DMS53 (cell line): ENCODE results near the gene PDPK1.
"Not testable (repeated sequence)": the region's sequence is repeated elsewhere in the genome, so short reads cannot be mapped to it uniquely, and the experiment has no call there.

ENCODE experiments used
- DNase-seq: peaks from one replicate; lab custom pipeline; 2025; lab: John Stamatoyannopoulos, UW

The PDPK1 gene

DNA sequence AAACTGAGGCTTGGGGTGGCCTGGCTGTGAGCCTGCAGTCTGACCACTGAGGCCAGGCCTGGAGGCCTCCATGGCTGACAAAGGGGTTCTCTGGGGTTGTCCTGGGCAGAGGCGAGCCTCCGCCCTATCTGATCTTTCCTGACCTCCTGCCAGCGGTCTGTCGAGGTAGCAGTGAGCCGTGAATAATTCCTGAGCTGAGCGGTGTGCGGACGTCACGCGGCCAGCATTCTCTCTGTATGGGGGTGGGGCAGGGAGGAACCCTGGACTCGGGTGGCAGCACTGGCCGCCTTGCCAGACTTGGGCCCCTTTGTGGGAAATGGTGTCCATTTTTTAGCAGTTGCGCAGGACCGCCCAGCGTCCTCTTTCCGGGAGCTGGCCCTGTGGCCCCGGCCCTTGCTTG, 74.1 kb downstream of the PDPK1 start:
- DNase-seq: not testable (repeated sequence)

DNA sequence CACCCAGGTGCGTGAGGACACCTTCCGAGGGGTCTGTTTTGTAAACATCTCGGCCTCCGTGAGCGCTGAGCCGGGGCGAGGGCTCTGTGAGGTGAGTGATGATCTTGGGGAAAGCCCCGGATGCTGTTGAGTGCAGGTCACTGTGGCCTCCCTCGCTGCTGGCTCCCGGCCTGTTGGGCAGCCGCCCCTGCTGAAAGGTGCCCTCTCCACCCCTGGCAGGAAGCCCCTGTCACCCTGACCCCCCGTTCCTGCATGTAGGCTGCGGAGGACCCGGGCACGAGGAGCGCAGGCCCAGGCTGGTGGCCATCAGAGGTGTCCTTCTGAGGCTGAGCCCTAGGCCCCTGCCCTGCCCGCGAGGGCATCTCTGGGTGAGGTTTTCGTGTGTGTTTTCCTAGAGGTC, 75.4 kb downstream of the PDPK1 start:
- DNase-seq: not testable (repeated sequence)

DNA sequence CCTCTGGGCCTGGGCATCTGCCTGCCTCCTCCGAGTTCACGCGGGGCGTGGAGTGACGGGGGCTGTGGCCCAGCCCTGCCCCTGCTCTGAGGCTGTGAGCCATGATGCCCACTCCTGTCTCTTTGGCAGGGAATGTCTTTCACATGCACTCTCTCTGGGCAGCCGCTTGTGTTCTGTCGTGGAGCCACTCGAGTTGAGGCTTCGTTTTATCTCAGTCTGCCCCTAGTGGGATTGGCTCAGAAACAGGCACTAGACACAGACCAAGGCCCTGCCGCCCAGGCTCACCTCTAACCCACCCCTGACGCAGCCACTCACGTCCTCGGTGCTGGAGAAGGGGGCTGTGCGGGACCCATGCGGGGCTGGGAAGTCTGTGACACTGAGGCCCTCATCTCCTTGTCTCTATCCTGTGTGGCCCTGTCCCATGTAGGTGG, 77.0 kb downstream of the PDPK1 start:
- DNase-seq: no peak

DNA sequence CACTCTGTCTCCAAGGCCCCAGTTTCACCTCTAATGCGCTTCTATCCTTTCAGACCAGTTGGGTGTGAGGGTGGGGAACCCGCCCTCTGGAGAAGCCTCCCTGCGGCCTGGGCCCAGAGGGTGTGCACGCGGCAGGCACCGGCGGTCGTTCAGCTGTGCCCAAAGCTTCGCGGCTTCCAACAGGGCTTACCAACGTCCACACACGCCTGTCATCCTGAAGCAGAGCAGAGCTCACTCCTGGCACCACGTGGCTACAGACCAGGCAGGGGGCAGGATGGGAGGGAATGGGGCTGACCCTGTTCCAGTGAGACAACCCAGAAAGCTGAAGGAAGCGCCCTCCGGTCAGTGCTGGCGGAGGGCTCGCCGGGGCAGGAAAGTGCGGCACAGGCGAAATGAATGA, 81.1 kb downstream of the PDPK1 start:
- DNase-seq: not testable (repeated sequence)

DNA sequence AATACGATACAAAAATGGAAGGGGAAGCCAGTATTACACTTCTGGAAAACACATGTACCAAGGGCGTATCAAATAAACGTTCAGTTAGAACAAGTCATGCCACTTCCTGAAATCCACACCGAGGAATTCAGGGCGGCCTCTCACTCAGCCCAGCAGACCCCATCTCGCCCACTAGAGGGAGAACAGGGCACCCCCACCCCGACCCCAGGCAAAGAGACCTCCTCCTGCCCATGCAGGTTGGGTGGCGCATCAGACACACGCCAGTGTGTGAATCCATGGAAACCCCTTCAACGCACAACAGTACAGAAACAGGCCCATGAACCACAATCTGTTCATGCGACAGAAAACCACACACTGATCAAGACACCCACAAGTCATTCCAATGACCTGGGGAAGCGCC, 81.8 kb downstream of the PDPK1 start:
- DNase-seq: not testable (repeated sequence)

DNA sequence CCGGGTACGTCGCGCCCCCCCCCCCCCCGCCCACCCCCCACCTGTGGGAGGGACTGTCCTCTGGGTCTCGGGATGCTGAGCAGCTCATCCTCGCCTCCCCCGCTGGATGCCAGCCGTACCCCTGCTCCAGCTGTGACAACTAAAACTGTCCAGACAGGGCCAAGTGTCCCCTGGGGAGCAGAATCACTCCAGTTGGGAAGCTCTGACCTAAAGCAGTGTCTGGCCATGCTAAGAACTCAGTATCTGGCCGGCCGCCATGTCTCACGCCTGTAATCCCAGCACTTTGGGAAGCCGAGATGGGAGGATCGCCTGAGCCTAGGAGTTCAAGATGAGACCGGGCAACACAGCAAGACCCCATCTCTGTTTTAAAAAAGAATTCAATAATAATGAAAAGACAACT, 83.0 kb downstream of the PDPK1 start:
- not testable (repeated sequence) for DNase-seq

DNA sequence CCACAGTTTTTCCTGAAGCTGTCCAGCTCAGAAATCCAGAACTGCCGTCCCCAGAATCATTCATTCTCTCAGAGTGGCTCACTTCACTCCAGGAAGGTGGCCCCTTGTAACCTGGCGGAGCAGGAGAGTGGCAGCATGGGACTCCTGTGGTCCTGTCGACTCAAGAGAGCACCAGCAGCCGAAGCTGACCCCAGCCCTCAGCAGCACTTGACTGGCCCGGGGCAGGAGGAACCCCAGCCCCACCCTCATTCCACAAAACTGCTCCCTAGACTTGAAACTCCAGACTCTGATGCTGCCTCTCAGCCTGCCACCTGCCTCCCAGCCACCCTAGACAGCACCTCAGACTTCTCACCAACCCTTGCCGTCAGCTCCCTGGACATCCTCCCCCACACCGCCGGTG, 83.6 kb downstream of the PDPK1 start:
- not testable (repeated sequence) for DNase-seq

DNA sequence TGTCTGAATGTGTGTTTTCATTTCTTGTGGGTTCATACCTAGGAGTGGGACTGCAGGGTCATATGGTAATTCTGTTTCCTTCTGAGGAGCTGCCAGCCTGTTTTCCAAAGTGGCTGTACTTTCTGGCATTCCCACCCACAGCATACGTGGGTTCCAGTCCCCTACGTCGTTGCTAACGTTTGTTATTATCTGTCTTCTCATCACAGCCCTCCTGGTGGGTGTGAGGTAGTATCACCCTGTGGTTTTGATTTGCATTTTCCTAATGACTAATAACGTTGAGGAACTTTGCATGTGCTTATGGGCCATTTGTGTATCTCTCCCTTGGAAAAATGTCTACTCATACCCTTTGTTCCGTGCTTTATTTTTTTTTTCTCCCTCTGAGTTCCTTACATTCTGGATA, 89.3 kb downstream of the PDPK1 start:
- DNase-seq: not testable (repeated sequence)

DNA sequence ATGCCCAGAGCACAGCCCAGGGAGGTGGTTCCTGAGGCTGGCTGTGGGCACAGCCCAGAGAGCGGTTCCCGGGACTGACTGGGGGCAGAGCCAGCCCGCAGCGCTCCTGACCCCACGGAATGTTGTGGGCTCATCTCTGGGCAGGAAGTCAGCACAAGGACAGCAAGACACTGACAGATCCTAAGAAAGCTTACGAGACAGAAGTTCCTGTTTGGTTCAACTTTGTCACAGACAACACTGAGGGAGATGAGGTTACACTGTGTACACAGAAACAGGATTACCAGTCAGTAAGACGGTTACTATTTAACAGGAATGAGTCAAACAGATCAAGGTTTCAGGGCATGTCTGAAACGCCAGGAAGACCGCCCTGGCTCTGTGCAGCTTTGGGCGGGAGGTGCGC, 93.4 kb downstream of the PDPK1 start:
- DNase-seq: not testable (repeated sequence)

DNA sequence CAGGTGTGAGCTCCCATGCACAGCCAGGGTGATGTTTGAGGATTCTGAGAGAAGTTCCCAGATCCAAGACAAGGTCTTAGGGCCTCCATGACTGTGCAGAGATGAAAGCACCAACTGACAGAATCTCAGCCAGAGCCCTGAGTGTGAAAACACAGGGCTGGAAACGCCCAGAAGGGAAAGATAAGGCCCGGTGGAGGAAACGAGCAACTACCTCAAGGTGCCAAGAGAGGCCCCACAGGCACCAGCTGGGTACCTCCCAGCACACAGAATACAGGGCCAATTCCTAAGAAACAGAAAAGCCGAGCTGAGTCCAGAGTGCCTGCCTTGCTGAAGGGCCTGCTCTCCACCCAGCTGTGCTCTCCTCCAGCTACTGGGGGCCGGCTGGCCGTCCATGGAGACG, 94.5 kb downstream of the PDPK1 start:
- not testable (repeated sequence) for DNase-seq

DNA sequence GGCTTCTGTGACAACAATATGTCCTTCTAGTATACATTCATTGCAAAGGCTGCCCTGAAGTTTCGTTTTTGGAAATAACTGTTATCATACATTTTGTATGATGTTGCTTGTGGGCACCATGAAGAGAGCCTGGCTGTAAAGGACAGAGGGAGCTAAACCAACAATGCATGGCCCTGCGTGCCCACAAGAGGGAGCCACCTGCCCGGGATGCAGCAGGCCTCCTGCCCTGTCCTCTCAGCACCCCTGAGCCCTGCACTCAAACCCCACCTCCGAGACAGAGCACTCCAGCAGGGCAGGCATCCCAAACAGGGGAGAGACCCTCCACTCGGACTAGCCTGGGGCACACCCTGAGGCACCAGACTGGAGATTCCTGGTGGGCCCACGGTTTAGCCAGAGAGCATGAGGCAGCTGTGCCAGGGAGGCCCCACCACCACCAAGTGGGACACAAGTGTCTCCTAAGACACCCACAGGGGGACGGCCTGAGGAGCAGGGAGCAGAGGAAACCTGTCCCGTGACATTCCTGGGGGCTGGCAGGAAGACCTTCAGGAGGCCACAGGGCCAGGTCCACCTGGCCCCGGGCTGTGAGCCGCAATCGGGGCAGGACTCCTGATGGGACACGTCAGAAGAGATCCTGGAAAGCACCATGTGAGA, 101.4 kb downstream of the PDPK1 start:
- DNase-seq: not testable (repeated sequence)

DNA sequence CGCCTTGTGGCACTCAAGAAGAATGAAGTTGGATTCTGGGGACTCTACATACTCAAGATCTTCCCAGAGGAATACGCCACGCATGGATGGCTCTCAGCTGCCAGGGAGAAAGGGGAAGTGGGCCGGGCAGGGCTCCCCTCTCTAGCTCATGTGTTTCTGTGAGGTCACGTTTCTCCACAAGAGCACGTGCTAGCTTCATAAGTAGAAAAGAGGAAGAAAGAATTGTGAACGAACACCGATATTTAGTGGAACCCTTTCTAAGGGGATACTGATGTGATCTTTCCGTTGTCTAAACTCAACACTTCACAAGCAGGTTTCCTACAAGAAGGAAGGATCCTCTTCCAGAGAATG, 101.9 kb downstream of the PDPK1 start:
- DNase-seq: not testable (repeated sequence)

DNA sequence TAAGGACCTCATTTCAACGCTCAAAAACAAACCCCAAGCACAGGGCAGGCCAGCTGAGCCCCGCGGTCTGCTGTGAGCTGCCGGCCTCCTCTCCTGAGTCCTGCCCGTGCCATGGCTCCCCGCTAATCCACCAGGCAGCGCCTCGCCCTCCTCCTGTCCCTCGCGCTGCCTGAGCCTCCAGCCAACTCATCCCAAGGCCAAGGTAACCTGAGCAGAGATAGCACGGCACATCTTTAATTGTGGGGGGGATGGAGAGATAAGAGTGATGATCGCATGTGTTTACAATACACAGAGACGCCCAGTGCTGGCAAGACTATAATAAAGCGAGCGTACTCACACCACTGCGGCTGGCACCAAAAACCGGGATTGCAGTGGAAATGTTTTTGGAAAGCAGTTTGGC, 104.7 kb downstream of the PDPK1 start:
- DNase-seq: not testable (repeated sequence)

DNA sequence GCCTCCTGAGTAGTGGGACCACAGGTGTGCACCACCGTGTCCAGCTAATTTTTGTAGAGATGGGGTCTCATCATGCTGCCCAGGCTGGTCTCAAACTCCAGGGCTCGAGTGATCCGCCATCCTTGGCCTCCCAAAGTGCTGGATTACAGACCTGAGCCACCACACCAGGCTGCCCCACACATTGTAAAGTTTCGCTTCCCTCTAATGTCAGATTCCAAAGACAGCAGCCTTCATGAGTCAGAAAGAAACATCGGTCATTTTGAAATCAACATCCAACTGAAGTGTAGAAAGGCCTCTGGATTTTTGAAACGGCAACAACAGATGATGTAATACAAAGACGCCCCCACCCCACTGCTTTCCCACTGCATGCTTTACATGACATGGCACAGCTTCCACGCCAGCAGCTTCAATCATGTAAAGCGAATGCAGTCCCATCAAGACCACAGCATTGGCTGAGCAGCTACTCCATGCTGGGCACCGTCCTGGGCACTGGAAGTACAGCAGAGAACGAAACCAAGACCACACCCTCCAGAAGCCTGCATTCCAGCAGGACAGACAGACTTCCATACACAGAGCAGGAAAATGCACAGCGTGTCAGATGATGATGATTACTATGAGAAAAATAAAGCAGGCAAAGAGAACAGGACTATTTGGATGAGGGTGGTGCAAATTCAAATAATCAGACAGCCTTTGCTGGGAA, 107.1 kb downstream of the PDPK1 start:
- not testable (repeated sequence) for DNase-seq

DNA sequence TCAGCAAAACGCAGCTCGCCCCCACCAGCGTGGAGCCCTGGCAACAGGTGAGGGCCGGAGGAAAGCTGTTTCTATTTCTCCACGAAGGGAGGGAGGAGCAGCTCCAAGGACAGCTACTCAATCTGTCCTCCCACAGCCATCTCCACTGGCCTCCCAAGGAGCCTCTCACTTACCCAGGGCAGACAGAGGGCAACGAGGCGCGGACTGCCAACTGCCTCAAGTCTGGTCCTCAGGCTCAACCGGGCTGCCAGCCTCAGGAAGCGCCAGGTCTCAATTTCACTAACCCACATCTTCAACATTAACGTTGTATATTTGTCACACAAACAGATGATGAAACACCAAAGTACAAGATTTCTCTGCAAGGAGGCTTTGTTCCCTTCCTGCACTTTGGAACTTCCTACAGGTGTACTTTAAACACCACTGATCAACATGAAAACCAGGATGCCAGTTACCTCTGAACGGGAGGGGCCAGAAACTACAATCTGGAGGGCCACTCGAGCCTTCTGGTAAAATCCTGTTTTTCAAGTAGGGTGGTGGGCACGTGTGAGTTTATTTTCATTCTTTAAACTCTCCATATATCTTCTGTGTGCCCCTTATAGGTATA, 113.5 kb downstream of the PDPK1 start:
- not testable (repeated sequence) for DNase-seq
